NCI-H2081 treated with DMSO at 0.1 percent for 48 hours (cell line): ENCODE measurements around the gene ZBTB45.
"Not testable (repeated sequence)": the region's sequence is repeated elsewhere in the genome, so short reads cannot be mapped to it uniquely, and the experiment has no call there.

Experiments
- DNase-seq: peaks from one replicate; lab custom pipeline; 2025; lab: John Stamatoyannopoulos, UW

The ZBTB45 gene

GRCh38 chr19:58554494-58555368 lies 35.1 kb upstream of the ZBTB45 start, which contains the start of gene CHMP2A:
Gene CHMP2A, minus strand, starts transcription at chr19:58555105. Its CDS starts 893 bp downstream, at chr19:58554212.
- DNase-seq, result no peak

GRCh38 chr19:58553799-58554493 lies 34.3 kb upstream of the ZBTB45 start:
- DNase-seq, result no peak

- no peak for DNase-seq
Measured at GRCh38 chr19:58552655-58553054, 33.0 kb upstream of the ZBTB45 start.

GRCh38 chr19:58551577-58552471 lies 32.2 kb upstream of the ZBTB45 start:
- no peak for DNase-seq

GRCh38 chr19:58551123-58551497 lies 31.5 kb upstream of the ZBTB45 start:
- no peak for DNase-seq

- DNase-seq, result no peak
Measured at GRCh38 chr19:58550362-58551122, 30.9 kb upstream of the ZBTB45 start.

- DNase-seq, result no peak
Measured at GRCh38 chr19:58549664-58550361, 30.2 kb upstream of the ZBTB45 start.

GRCh38 chr19:58548859-58549663 lies 29.5 kb upstream of the ZBTB45 start:
- no peak for DNase-seq

GRCh38 chr19:58547323-58548312 lies 28.0 kb upstream of the ZBTB45 start:
- DNase-seq, result no peak

GRCh38 chr19:58546019-58546530 lies 26.5 kb upstream of the ZBTB45 start:
- DNase-seq, result no peak

- no peak for DNase-seq
Measured at GRCh38 chr19:58545286-58546018, 25.8 kb upstream of the ZBTB45 start.

- DNase-seq, result no peak
Measured at GRCh38 chr19:58544591-58545285, 25.1 kb upstream of the ZBTB45 start.

GRCh38 chr19:58543826-58544590 lies 24.4 kb upstream of the ZBTB45 start, which contains the start of gene TRIM28:
Gene TRIM28, plus strand, starts transcription at chr19:58544064. Its CDS starts 694 bp downstream, at chr19:58544758.
- DNase-seq, result no peak

GRCh38 chr19:58542641-58543372 lies 23.2 kb upstream of the ZBTB45 start:
- DNase-seq, result not testable (repeated sequence)

- not testable (repeated sequence) for DNase-seq
Measured at GRCh38 chr19:58539169-58539559, 19.6 kb upstream of the ZBTB45 start.
